GM18520 (cell line): ENCODE measurements around the gene ZNF581.

Source experiments
- ATAC-seq: cut with Tn5 transposase; IDR thresholded peaks from one replicate; pipeline ENCODE4 v1.9.1; 2021; ENCODE audit not compliant: unreplicated experiment

ZNF581 gene

GRCh38 chr19:55692681-55693081 is 49.2 kb downstream of the ZNF581 start:
- ATAC-seq = no peak

- ATAC-seq = no peak
Measured at GRCh38 chr19:55693336-55693974, 50.0 kb downstream of the ZNF581 start.

- no peak for ATAC-seq
Measured at GRCh38 chr19:55694241-55694655, 50.8 kb downstream of the ZNF581 start.

- no peak for ATAC-seq
Measured at GRCh38 chr19:55694656-55695491, 51.4 kb downstream of the ZNF581 start.
